Activated naive CD4-positive, alpha-beta T cell (primary cell): ENCODE results near the gene MAP7D1.
"Not testable (repeated sequence)": the region's sequence is repeated elsewhere in the genome, so short reads cannot be mapped to it uniquely, and the experiment has no call there.

Source experiments
- DNase-seq, 4 experiments: peaks; one replicate each; lab custom pipeline; 2025; lab: John Stamatoyannopoulos, UW

MAP7D1 gene

GRCh38 chr1:36151845-36152203 is 4.1 kb upstream of the MAP7D1 start:
- DNase-seq, result peak in 2 of 4 experiments; percentile 28 to 39

GRCh38 chr1:36153476-36153875 is 2.5 kb upstream of the MAP7D1 start:
- DNase-seq, result no peak

GRCh38 chr1:36154335-36154734 is 1.6 kb upstream of the MAP7D1 start:
- DNase-seq, result no peak

- DNase-seq, result no peak
Observed at GRCh38 chr1:36154765-36155407, 1.1 kb upstream of the MAP7D1 start.

- peak; percentile 19 to 53 (median 26) for DNase-seq
Observed at GRCh38 chr1:36156329-36157114, 562 bp downstream of the MAP7D1 start.

- DNase-seq, result no peak
Observed at GRCh38 chr1:36157115-36157903, 1.3 kb downstream of the MAP7D1 start.

GRCh38 chr1:36157973-36158826 is 2.2 kb downstream of the MAP7D1 start:
- no peak for DNase-seq

GRCh38 chr1:36158827-36159252 is 2.9 kb downstream of the MAP7D1 start:
- not testable (repeated sequence) for DNase-seq

GRCh38 chr1:36159614-36160387 is 3.8 kb downstream of the MAP7D1 start:
- DNase-seq, result no peak

- DNase-seq, result no peak
Observed at GRCh38 chr1:36160388-36160948, 4.5 kb downstream of the MAP7D1 start.

- DNase-seq, result peak in 2 of 4 experiments; percentile 35 to 50
Observed at GRCh38 chr1:36160949-36161485, 5.1 kb downstream of the MAP7D1 start.

GRCh38 chr1:36161641-36162531 is 5.9 kb downstream of the MAP7D1 start:
- peak in 1 of 4 experiments; percentile 37 for DNase-seq

GRCh38 chr1:36162680-36163239 is 6.8 kb downstream of the MAP7D1 start:
- no peak for DNase-seq

GRCh38 chr1:36163426-36163825 is 7.5 kb downstream of the MAP7D1 start:
- no peak for DNase-seq

GRCh38 chr1:36164361-36164760 is 8.4 kb downstream of the MAP7D1 start:
- DNase-seq, result no peak

GRCh38 chr1:36165145-36165544 is 9.2 kb downstream of the MAP7D1 start:
- no peak for DNase-seq

- DNase-seq, result no peak
Observed at GRCh38 chr1:36166136-36166535, 10.2 kb downstream of the MAP7D1 start.

GRCh38 chr1:36166938-36167905 is 11.3 kb downstream of the MAP7D1 start:
- no peak for DNase-seq
